ENCODE data around the gene SLC29A3. TPM values are rescaled to one million over a fixed set of nuclear protein-coding genes. Genes with fewer than 3 reads are reported as not detected.

SLC29A3 gene
- total RNA-seq, 1 experiment from 2014 or later: 1.1 TPM

DNA sequence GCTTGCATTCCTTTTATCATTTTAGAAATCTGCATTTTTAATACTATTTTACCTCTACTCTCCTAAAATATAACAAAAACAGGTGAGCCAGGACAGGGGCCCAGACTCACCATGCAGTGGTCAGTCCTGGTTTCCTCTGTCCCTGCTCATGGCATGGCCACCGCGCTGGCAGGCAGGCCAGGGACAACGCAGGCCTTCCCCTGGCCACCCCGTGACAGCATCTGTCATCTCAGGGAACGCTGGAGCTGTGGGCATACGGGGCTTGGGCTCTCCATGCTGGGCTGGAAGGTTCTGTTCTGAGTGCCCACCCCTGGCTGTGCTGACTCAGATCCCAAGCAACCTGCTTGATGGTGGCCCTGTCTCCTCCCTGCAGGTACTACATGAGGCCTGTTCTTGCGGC, 42.5 kb downstream of the SLC29A3 start:
- H3K4me1 ChIP-seq (replicated peaks): peaks cover 7% of the 10 kb centered on the region; the same call in 1 of the 2 replicates
- no peaks in the 10 kb centered on the region for H3K36me3 ChIP-seq
- no peaks in the 10 kb centered on the region for H3K9me3 ChIP-seq (replicated peaks)
- H3K27me3 ChIP-seq (replicated peaks): no peaks in the 10 kb centered on the region
- no peak overlapping the region for H3K4me3 ChIP-seq
- H3K27ac ChIP-seq: no peak overlapping the region
- no peak for DNase-seq (ENCODE audit: low read depth in 1 of 2, low spot score in 2 of 2)

GRCh38 chr10:71362141-71362540, 43.1 kb downstream of the SLC29A3 start:
- no peak overlapping the region for H3K4me3 ChIP-seq
- H3K27ac ChIP-seq: no peak overlapping the region
- H3K36me3 ChIP-seq: no peaks in the 10 kb centered on the region
- H3K27me3 ChIP-seq (replicated peaks): no peaks in the 10 kb centered on the region
- no peaks in the 10 kb centered on the region for H3K9me3 ChIP-seq (replicated peaks)
- no peak for DNase-seq (ENCODE audit: low read depth in 1 of 2, low spot score in 2 of 2)
- H3K4me1 ChIP-seq (replicated peaks): peaks cover 7% of the 10 kb centered on the region; the same call in 1 of the 2 replicates

- H3K4me1 ChIP-seq (replicated peaks): peaks cover 7% of the 10 kb centered on the region; the same call in 1 of the 2 replicates
- no peaks in the 10 kb centered on the region for H3K9me3 ChIP-seq (replicated peaks)
- no peak for DNase-seq (ENCODE audit: low read depth in 1 of 2, low spot score in 2 of 2)
- H3K27ac ChIP-seq: no peak overlapping the region
- H3K36me3 ChIP-seq: no peaks in the 10 kb centered on the region
- no peaks in the 10 kb centered on the region for H3K27me3 ChIP-seq (replicated peaks)
- H3K4me3 ChIP-seq: no peak overlapping the region
Observed at GRCh38 chr10:71363936-71364335, 44.9 kb downstream of the SLC29A3 start.

DNA sequence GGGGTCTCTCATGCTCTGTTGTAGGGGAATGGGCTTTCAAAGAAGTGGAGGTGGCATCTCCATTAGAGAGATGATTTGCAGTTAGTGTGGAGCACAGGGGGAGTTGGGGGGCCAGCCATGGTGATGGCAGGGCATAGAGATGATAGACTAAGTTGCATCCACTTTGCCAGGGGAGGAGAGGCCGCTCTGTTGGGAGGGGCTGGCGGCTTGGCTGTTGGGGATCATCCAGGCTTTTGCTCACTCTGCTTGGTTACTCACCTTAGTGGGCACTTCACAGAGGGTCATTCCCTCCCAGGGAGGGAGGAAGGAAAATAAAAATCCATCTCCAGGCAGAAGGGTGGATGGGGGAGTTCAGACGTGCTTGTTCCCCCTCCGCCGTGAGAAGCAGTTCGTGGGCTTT, 46.3 kb downstream of the SLC29A3 start:
- no peaks in the 10 kb centered on the region for H3K9me3 ChIP-seq (replicated peaks)
- peaks cover 7% of the 10 kb centered on the region; the same call in 1 of the 2 replicates for H3K4me1 ChIP-seq (replicated peaks)
- no peaks in the 10 kb centered on the region for H3K36me3 ChIP-seq
- no peak overlapping the region for H3K4me3 ChIP-seq
- no peak for DNase-seq (ENCODE audit: low read depth in 1 of 2, low spot score in 2 of 2)
- no peak overlapping the region for H3K27ac ChIP-seq
- no peaks in the 10 kb centered on the region for H3K27me3 ChIP-seq (replicated peaks)

DNA sequence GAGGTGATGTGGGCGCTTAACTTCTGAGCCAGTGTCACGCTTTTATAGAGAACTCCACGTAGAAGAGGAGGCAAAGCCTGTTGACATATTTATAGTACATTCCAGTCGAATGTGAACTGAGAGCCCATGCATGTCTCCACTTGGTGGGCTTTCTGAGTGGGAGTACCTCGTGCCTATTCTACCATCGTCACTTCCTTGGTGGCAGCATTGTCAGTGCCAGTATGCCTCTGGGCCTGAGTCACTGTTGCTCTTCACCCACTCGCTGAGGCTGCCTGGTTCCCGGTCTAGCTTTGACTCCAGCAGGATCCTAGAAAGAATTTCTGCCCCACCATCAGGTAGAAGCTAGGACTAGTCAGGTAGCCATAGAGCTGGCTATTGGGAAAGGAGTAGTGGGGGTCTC, 47.6 kb downstream of the SLC29A3 start:
- Histone ChIP-seq H3K27me3 (replicated peaks) (no peaks in the 10 kb centered on the region), H3K4me3 (no peak overlapping the region), H3K9me3 (replicated peaks) (no peaks in the 10 kb centered on the region), H3K4me1 (replicated peaks) (peaks cover 7% of the 10 kb centered on the region; the same call in 1 of the 2 replicates), H3K36me3 (no peaks in the 10 kb centered on the region), H3K27ac (no peak overlapping the region)
- DNase-seq (ENCODE audit: low read depth in 1 of 2, low spot score in 2 of 2): no peak

DNA sequence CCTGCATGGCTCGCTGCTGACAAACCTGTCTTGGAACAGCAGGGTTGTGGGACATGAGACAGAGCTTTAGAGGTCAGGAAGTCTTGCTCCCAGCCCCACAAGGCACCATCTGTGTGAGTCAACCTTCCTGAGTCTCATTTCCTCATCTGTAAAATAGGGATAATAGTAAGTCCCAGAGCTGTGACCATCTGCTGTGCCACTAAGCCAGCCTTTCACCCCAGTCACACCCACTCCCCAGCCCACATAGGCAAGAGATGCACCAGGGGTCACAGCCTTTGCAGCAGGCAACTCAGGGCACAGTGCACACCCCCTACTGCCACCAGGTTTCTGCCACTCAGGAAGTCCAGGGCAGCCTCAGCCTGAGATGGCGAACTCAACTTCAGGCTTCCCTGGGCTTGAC, 48.2 kb downstream of the SLC29A3 start:
- no peak for DNase-seq (ENCODE audit: low read depth in 1 of 2, low spot score in 2 of 2)
- Histone ChIP-seq H3K4me1 (replicated peaks) (peaks cover 7% of the 10 kb centered on the region; the same call in 1 of the 2 replicates), H3K4me3 (no peak overlapping the region), H3K27ac (no peak overlapping the region), H3K9me3 (replicated peaks) (no peaks in the 10 kb centered on the region), H3K36me3 (no peaks in the 10 kb centered on the region), H3K27me3 (replicated peaks) (no peaks in the 10 kb centered on the region)

- Histone ChIP-seq H3K9me3 (replicated peaks) (no peaks in the 10 kb centered on the region), H3K4me1 (replicated peaks) (peaks cover 7% of the 10 kb centered on the region; the same call in 1 of the 2 replicates), H3K4me3 (no peak overlapping the region), H3K36me3 (no peaks in the 10 kb centered on the region), H3K27me3 (replicated peaks) (no peaks in the 10 kb centered on the region), H3K27ac (no peak overlapping the region)
- no peak for DNase-seq (ENCODE audit: low read depth in 1 of 2, low spot score in 2 of 2)
Observed at GRCh38 chr10:71368176-71368575, 49.1 kb downstream of the SLC29A3 start.

- H3K4me1 ChIP-seq (replicated peaks): peaks cover 7% of the 10 kb centered on the region; the same call in 1 of the 2 replicates
- H3K27me3 ChIP-seq (replicated peaks): no peaks in the 10 kb centered on the region
- DNase-seq (ENCODE audit: low read depth in 1 of 2, low spot score in 2 of 2): no peak
- no peak overlapping the region for H3K27ac ChIP-seq
- H3K36me3 ChIP-seq: no peaks in the 10 kb centered on the region
- H3K4me3 ChIP-seq: no peak overlapping the region
- H3K9me3 ChIP-seq (replicated peaks): no peaks in the 10 kb centered on the region
Observed at GRCh38 chr10:71368643-71369042, 49.6 kb downstream of the SLC29A3 start.

DNA sequence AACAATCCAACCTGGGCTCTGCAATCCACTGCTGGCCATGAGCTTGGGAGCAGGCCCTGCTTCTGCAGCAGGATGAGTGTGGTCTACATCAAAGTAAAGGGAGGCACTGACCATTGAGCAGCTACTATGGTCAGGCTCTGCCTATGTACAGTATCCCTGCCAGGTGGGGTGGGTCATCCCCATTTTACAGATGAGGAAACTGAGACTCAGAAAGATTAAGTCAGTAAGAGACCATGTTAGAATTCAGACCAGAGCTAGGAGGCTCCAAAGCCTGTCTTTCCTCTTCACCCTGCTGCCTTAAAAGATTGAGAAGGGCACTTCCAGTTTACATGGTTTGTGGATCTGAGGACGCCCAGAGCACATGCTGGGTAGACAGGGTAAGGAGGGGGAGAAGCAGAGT, 50.5 kb downstream of the SLC29A3 start:
- no peak for DNase-seq (ENCODE audit: low read depth in 1 of 2, low spot score in 2 of 2)
- Histone ChIP-seq H3K27me3 (replicated peaks) (no peaks in the 10 kb centered on the region), H3K36me3 (no peaks in the 10 kb centered on the region), H3K4me1 (replicated peaks) (peaks cover 4% of the 10 kb centered on the region; the same call in 1 of the 2 replicates), H3K4me3 (no peak overlapping the region), H3K9me3 (replicated peaks) (no peaks in the 10 kb centered on the region), H3K27ac (no peak overlapping the region)

DNA sequence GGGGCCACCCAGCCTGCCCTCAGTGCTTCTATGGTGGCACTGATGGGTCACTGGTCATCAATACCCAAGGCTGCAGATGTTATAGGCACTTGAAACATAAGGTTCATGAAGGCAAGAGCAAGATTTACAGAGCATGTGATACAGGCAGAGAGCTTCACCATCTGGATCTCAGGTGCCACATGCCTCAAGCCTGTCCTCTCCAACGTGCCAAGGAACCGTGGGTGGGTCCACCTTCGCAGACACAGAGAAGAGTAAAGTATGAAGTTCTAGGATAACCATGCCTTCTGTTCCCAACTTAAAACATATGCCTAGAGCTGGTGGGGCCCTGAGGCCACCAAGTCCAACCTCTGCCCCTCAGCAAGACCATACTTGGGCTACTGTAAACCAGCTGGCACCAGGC, 51.0 kb downstream of the SLC29A3 start:
- no peaks in the 10 kb centered on the region for H3K36me3 ChIP-seq
- H3K9me3 ChIP-seq (replicated peaks): no peaks in the 10 kb centered on the region
- H3K27ac ChIP-seq: no peak overlapping the region
- no peak overlapping the region for H3K4me3 ChIP-seq
- no peaks in the 10 kb centered on the region for H3K4me1 ChIP-seq (replicated peaks)
- no peak for DNase-seq (ENCODE audit: low read depth in 1 of 2, low spot score in 2 of 2)
- no peaks in the 10 kb centered on the region for H3K27me3 ChIP-seq (replicated peaks)

DNA sequence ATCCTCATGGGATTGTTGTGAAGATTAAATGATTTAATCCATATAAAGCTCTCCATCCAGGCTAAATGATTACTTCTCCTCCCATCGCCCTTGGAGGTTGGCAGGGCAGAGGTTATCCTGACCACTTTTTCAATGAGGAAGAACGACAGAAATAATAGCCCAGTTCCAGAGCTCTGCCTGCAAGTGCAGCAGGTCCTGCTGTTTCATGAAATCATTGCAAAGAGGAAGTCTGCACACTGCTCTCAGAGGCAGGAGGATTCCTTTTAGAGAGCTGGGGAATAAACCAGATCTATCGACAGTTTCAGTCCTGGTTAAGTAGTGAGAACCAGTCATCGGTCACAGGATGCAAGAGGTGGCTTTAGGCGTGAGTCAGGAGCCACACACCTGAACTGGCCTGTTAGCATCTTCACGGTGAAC, 52.7 kb downstream of the SLC29A3 start:
- H3K4me3 ChIP-seq: no peak overlapping the region
- H3K27me3 ChIP-seq (replicated peaks): no peaks in the 10 kb centered on the region
- H3K36me3 ChIP-seq: no peaks in the 10 kb centered on the region
- DNase-seq (ENCODE audit: low read depth in 1 of 2, low spot score in 2 of 2): no peak
- no peaks in the 10 kb centered on the region for H3K9me3 ChIP-seq (replicated peaks)
- H3K4me1 ChIP-seq (replicated peaks): peaks cover 11% of the 10 kb centered on the region
- no peak overlapping the region for H3K27ac ChIP-seq

DNA sequence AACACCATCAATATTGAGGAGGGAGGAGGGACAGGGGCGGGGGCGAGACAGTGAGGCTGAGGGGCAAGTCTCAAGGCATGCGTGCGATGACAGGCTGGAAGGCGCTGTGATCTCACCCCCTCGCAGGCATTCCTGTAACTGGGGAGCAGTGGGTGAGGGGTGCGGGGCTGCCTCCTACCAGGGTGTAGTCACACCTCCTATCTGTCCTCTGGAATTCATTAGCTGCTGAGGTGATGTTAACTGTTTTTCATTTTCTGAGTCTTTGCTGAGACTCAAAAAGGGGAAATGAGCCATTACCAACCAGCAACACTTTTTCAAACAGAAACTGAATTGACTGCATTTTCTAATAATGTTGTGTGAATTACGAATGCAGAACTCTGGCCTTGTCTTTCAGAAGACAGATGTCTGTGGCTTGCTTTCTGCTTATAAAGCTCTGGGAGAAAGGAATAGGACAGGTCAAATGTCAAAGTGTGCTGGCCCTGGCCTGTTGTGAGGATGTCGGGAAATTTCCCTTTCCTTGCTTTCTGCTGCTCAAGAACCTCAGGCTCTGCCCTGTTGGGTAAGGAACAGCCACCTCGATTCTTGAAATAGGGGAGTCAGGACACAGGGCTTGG, 53.9 kb downstream of the SLC29A3 start:
- DNase-seq (ENCODE audit: low read depth in 1 of 2, low spot score in 2 of 2): no peak
- H3K27ac ChIP-seq: no peak overlapping the region
- no peaks in the 10 kb centered on the region for H3K27me3 ChIP-seq (replicated peaks)

DNA sequence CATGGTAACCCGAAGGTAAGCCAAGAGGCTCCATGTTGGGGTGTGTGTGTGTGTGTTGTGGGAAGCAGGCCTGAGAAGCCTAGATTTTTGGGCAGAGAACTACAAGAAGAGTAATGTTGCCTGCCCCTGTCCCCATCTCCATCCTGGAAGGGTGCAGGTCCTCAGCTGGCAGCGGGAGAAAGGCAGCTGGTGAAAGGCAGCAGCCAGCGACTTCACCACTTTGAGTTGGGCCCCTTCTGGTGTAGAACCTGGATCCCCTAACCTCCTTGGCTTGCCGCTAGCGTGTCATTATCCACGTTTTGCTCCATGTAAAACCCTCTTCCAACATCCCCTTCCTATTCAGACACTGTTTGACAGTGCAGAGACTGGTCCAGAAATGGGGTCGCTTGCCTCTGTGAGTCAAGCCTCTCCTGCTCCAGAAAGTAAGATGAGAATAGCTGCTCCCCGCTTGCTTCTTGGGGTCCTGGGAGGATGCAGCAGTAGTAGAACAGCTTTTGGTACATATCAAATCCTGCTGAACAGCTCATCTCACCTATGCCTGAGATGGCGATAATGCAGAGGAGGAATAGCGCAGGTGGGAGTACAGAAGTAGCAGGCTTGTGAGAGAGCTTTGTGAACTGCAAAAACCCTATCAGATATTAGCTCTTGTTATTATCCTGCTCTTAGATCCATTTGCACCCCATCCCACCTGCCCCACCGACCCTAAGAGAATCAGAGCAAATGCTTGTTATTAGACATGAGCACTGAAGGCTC, 55.6 kb downstream of the SLC29A3 start:
- Histone ChIP-seq H3K27ac (no peak overlapping the region), H3K4me1 (replicated peaks) (peaks cover 18% of the 10 kb centered on the region), H3K4me3 (no peak overlapping the region), H3K36me3 (no peaks in the 10 kb centered on the region), H3K27me3 (replicated peaks) (no peaks in the 10 kb centered on the region), H3K9me3 (replicated peaks) (no peaks in the 10 kb centered on the region)
- DNase-seq (ENCODE audit: low read depth in 1 of 2, low spot score in 2 of 2): no peak

More for the DNA sequence above, 53.9 kb downstream of the SLC29A3 start:
- Histone ChIP-seq H3K4me3 (no peak overlapping the region), H3K9me3 (replicated peaks) (no peaks in the 10 kb centered on the region), H3K36me3 (no peaks in the 10 kb centered on the region), H3K4me1 (replicated peaks) (peaks cover 18% of the 10 kb centered on the region)

- Histone ChIP-seq H3K36me3 (no peaks in the 10 kb centered on the region), H3K4me1 (replicated peaks) (peaks cover 18% of the 10 kb centered on the region), H3K27me3 (replicated peaks) (no peaks in the 10 kb centered on the region), H3K27ac (no peak overlapping the region), H3K9me3 (replicated peaks) (no peaks in the 10 kb centered on the region), H3K4me3 (no peak overlapping the region)
- DNase-seq (ENCODE audit: low read depth in 1 of 2, low spot score in 2 of 2): no peak
Observed at GRCh38 chr10:71375952-71376351, 56.9 kb downstream of the SLC29A3 start.

Data from SJSA1 (cell line).